SH-SY5Y (cell line): ENCODE data around the gene GARRE1.

ENCODE experiments used
- GATA2 ChIP-seq: IDR thresholded peaks from 2 replicates; pipeline ENCODE4 v1.6.1; 2011; ENCODE audit warnings: mild to moderate bottlenecking, low read depth, low read length
- GATA3 ChIP-seq: IDR thresholded peaks from 2 replicates; pipeline ENCODE4 v1.6.1; 2011; ENCODE audit warnings: low read depth, mild to moderate bottlenecking, low read length, moderate library complexity

GARRE1 gene

DNA sequence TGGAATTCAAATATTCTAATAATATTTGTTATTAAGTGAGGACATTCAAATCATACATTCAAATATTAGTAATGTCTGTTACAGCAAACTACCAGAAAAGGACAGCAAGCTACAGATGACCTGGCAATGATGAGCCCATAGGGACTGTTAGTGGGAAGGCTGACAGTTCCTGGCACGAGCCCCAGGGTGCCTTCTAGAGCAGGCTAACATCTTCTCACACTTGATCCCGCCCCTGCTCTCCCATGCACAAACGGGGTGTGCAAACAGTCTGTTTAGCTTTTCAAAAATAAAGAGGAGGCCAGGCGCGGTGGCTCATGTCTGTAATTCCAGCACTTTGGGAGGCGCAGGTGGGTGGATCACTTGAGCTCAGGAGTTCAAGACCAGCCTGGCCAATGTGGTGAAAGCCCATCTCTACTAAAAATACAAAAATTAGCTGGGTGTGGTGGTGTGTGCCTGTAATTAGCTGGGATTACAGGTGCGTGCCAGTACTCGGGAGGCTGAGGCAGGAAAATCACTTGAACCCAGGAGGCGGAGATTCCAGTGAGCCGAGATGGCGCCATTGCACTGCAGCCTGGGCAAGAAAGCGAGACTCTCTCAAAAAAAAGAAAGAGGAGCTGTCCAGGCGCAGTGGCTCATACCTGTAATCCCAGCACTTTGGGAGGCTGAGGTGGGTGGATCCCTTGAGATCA, 9.6 kb upstream of the GARRE1 start:
- no peak for TF ChIP-seq GATA3
- TF ChIP-seq GATA2: no peak

- TF ChIP-seq GATA3 (no peak), GATA2 (no peak)
Measured at GRCh38 chr19:34246340-34246739, 8.0 kb upstream of the GARRE1 start.

DNA sequence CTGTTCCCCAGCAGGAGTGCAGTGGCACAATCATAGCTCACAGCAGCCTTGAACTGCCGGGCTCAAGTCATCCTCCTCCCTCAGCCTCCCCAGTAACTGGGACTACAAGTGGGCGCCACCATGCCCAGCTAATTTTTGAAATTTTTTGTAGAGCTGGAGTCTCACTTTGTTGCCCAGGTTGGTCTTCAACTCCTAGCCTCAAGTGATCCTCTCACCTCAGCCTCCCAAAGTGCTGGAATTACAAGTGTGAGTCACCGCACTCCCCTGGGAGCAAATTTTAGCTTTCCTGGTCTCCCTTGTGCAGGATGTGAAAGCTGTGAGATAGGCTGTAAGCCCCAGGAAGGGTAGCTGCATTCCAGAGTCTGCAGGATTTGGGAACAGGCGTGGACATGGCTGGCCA, 5.4 kb upstream of the GARRE1 start:
- no peak for TF ChIP-seq GATA3
- TF ChIP-seq GATA2: no peak

DNA sequence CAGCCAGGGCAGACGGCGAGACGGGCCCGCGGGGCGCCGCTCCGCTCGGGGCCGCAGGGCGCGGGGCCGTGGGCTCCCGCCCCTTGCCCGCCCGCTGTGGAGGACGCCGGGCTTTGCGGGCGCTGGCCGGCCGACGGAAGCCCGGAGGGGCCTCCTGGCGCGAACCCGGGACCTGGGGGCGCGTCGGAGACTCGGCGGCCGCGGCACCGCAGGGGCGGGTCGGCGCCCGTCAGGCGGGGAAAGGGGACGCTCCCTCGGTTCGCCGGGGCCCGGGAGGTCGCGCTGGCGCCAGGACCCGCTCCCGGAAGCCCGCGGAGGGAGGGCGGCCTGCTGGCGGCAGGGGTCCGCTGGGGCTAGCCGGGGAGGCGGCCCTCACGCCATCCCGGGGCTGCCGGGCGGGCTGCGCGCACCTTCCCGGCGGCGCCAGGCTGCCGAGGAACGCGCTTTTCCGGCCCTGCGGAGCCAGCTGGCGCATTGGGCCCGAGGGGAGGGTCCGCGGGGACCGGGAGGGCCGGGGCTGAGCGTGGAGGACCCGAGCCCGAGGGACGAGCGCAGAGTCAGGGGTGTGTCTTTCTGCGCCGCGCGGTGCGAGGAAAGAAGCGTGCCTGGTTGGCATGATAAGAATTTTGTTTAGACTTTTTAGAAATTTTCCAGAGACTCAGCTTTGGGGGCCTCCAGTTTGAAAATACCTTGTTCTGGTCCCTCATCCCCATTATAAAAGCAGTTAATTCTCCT, 511 bp downstream of the GARRE1 start:
- TF ChIP-seq GATA3 (no peak), GATA2 (no peak)

- TF ChIP-seq GATA2 (peak; percentile 29; the same call in 1 of the 2 replicates), GATA3 (no peak)
Measured at GRCh38 chr19:34255546-34255945, 1.2 kb downstream of the GARRE1 start.

DNA sequence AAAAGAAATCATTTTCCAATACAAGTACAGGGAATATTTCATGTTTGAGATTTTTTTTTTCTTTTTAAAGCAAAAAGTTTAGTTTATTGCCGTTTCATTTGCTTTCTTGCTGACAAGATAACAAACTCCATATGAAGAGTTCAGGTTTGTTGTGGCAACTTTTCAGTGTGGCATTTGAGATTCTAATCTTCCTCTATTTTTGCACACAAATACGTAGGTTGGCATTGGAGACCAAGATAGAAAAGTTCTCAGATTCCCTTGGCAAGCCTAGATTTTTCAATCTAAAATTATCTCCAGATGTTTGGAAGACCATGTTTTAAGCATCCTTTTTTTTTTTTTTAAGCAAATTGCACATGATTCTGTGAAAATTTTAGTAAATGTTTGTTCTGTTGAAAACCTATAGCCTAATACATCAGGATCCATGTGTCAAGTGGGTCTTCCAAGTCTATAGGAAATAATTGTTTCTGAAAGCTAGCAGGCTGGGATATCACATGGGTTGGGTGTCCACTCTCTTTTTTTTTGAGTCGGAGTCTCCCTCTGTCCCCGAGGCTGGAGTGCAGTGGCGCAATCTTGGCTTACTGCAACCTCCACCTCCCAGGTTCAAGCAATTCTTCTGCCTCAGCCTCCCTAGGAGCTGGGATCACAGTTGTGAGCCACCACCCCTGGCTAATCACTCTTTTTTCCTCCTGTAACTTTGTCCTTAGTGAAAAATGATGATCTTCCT, 2.6 kb downstream of the GARRE1 start:
- TF ChIP-seq GATA2 (no peak), GATA3 (no peak)

DNA sequence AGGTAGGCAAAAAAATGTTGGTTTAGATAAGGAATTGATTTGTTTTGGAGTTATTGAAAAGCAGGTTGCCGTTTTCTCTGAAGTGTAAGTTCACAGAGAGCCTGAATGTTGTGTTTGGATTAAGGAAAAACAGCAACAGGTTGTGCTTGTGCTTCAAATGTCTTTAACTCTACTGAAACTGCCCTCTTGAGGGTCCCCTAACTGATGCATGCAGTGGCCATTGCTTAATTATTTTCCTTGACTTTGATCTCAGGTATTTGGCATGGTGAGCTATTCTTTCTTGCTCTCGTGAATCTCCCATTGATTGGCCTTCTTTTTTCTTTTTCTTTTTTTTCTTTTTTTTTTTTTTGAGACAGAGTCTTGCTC, 3.2 kb downstream of the GARRE1 start:
- TF ChIP-seq GATA2 (no peak), GATA3 (no peak)

GRCh38 chr19:34259367-34260095, 5.2 kb downstream of the GARRE1 start:
- TF ChIP-seq GATA3 (no peak), GATA2 (no peak)

DNA sequence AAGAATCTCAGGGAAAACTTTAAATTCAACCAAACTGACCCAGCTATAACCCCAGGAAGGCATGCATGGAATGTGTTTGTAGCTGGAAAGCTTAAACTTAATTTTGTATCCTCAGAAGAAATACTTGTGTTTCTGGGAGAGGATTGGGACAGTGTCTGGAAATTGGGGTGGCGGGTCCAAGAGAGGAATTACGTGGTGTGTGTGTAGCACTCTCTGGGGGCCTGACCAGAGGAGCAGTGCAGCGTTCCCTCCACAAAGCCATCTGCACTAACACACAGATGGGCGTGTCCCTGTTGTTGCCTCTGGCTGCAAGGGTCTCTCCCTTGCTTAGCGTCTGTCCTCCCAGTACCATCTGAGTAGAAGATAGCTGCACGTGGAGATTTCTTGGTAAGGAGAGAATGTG, 6.4 kb downstream of the GARRE1 start:
- TF ChIP-seq GATA3: no peak
- TF ChIP-seq GATA2: no peak

DNA sequence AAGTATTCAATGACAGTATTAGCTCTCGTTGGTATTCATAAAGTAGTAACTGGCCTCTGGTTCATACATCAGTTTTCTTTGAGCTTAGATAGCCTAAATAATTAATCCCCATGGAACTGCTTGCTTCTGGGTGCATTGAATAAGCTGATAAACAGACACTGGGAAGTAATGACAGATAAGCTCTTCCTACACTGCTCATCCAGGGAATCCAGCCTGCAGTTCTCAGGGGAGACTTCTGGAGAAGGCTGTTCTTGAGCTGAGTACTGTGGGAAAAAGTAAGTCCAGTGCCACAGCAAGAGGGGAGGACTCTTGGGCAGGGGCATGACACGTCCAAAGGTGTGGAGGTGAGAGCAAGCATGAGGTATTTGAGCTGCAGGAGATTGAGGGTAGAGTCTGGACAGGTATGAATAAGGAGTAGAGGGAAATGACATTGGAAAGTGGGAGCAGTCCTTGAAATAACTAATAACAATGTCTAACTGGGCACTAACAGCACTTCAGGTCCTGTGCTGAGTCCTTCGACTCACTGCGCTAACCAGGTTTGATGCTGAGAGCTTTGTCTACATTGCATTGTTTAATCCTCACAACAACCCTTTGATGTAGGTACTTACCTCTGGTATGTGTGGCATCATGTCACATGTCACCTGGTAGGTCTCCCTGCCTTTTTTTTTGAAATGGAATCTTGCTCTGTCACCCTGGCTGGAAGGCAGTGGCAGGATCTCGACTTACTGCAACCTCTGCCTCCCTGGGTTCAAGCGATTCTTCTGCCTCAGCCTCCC, 7.2 kb downstream of the GARRE1 start:
- TF ChIP-seq GATA2 (no peak), GATA3 (no peak)

DNA sequence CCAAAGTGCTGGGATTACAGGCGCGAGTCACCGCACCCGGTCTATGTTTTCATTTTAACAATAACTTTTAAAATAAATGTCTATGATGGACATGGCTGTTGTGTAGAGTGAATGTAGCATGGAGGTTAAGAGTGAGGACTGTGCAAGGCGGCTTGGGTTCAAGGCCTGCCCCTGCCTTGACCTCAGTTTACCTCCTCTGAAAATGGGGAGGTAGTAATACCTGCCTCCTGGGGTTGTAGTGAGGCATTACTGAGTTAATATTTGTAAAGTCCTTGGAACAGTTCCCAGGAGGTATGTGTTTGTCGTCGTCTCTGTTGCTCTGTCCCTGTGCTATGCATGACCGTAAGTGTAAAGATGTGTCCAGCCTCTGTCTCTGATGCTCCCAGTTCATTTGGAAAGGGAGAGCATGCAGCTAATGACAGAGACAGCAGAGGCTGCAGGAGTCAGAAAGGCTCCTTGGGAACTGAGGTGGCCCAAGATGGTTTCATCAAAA, 9.4 kb downstream of the GARRE1 start:
- TF ChIP-seq GATA2: no peak
- TF ChIP-seq GATA3: no peak

DNA sequence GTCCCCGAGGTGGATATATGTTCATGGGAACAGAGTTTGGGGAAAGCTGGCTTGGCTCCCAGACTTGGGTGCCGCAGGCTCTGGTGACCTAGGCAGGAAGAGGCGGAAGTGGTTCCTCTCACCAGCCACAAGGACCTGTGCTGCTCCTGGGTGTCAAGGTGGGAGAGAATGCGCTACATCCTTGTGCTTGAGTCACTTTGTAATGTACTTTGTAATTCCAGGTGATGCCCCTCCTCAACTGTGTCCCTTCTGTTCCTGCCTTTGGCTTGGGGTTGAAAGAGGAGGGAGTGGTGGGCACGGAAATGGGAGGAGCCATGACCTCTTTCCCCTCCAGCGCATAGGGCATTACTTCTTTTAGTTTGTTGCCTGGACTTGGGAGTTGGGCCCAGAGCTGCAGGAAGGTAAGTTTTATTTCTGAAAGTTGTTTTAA, 10.9 kb downstream of the GARRE1 start:
- no peak for TF ChIP-seq GATA3
- TF ChIP-seq GATA2: no peak

DNA sequence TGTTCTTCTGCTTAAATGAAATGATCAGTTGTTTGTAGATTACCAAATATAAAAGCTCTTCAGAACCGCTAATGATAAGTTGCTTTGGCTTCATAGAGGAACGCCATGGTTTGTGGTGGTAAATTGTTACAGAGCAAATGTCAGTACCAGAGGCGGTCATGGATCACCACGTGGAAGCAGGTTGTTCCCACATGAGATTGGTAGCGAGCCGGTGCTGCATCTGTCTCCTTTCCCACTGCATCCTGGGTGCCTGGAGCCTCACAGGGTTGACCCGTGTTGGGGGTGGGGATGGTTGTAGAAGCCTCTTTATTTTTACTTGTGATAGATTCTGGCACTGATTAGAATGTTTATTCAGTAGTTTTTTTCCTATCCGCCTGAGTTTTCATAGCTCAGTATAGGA, 14.7 kb downstream of the GARRE1 start:
- no peak for TF ChIP-seq GATA2
- TF ChIP-seq GATA3: no peak

DNA sequence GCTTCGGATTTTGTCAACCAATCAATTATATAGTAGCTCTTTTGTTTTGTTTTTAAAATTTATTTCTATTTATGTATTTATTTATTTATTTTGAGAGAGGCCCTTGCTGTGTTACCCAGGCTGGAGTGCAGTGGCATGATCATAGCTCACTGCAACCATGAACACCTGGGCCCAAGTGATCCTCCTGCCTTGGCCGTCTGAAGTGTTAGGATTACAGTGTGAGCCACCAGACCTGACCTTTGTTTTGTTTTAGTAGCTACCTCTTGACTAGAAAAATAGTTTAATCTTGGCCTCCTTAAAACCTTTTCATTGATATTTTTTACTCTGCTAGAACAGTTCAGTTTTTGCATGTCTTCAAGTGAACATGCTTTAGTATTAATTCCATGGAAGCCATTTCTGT, 15.1 kb downstream of the GARRE1 start:
- TF ChIP-seq GATA2 (no peak), GATA3 (no peak)

DNA sequence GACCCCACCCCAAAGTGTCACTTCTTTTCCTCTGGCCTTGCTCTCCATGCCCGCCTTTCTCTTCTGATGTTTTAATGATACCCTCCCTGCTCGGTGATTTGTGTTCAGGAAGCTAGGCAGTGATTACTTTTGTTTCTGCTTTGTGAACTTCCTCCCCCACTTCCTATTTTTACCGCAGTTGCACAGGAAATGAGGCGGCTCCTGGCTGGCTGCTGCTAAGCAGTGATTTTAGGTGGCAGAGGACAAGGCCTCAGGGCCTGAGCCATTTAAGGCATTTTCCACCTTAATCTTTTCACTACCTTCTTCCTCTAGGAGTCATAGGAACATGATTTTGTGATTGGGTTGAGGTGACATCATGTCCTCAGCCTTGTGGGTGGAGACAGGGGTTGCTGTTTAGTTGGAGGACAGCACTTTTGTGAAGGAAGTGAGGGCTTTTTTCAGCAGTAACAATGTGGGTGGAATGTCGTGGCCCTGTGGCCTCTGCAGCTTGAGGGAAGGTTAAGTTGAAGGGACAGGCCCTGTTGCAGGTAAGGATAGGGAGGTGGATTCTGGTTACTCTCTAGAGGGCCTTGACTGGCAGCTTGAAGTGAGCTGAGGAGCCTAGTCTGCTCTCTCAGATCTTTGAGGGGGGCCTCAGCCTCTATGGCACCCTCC, 15.7 kb downstream of the GARRE1 start:
- no peak for TF ChIP-seq GATA3
- TF ChIP-seq GATA2: no peak
